Measurements from ENCODE around the gene THAP10.
"Not testable (repeated sequence)": the region's sequence is repeated elsewhere in the genome, so short reads cannot be mapped to it uniquely, and the experiment has no call there.

The THAP10 gene

GRCh38 chr15:70863450-70864218, 28.6 kb downstream of the THAP10 start:
- ChIA-PET CTCF (interaction anchor here (0.9 to 3.5 kb wide), 7 partner anchors 9 to 197 kb away, joined by 3 to 20 read pairs (median 4); no protein-coding TSS in a partner anchor), POLR2A (interaction anchor here (0.6 kb wide), 1 partner anchor 10 kb away, joined by 3 read pairs; the partner anchor contains the start of gene LARP6)

GRCh38 chr15:70859998-70860397, 32.2 kb downstream of the THAP10 start:
- ChIA-PET CTCF (interaction anchor here (1.3 to 1.6 kb wide), 3 partner anchors 13 to 48 kb away, joined by 5 to 8 read pairs (median 6); no protein-coding TSS in a partner anchor), POLR2A (interaction anchor here (1.4 kb wide), 1 partner anchor 10 kb away, joined by 4 read pairs; no protein-coding TSS in a partner anchor)
- DNase-seq (ENCODE audit: low read depth, low spot score) = no peak
- TF ChIP-seq, protein P1, sequence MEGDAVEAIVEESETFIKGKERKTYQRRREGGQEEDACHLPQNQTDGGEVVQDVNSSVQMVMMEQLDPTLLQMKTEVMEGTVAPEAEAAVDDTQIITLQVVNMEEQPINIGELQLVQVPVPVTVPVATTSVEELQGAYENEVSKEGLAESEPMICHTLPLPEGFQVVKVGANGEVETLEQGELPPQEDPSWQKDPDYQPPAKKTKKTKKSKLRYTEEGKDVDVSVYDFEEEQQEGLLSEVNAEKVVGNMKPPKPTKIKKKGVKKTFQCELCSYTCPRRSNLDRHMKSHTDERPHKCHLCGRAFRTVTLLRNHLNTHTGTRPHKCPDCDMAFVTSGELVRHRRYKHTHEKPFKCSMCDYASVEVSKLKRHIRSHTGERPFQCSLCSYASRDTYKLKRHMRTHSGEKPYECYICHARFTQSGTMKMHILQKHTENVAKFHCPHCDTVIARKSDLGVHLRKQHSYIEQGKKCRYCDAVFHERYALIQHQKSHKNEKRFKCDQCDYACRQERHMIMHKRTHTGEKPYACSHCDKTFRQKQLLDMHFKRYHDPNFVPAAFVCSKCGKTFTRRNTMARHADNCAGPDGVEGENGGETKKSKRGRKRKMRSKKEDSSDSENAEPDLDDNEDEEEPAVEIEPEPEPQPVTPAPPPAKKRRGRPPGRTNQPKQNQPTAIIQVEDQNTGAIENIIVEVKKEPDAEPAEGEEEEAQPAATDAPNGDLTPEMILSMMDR (IDR thresholded peaks at IDR 0.05; ENCODE audit: insufficient read depth, low read length, missing control alignments) = no peak
- H3K4me3 ChIP-seq (ENCODE audit: low read depth, low read length) = no peak overlapping the region

More at GRCh38 chr15:70863450-70864218, 28.6 kb downstream of the THAP10 start:
- no peak for DNase-seq (ENCODE audit: low read depth, low spot score)
- H3K4me3 ChIP-seq (ENCODE audit: low read depth, low read length) = no peak overlapping the region
- TF ChIP-seq, protein P1 (IDR thresholded peaks at IDR 0.05; ENCODE audit: insufficient read depth, low read length, missing control alignments) = no peak

DNA sequence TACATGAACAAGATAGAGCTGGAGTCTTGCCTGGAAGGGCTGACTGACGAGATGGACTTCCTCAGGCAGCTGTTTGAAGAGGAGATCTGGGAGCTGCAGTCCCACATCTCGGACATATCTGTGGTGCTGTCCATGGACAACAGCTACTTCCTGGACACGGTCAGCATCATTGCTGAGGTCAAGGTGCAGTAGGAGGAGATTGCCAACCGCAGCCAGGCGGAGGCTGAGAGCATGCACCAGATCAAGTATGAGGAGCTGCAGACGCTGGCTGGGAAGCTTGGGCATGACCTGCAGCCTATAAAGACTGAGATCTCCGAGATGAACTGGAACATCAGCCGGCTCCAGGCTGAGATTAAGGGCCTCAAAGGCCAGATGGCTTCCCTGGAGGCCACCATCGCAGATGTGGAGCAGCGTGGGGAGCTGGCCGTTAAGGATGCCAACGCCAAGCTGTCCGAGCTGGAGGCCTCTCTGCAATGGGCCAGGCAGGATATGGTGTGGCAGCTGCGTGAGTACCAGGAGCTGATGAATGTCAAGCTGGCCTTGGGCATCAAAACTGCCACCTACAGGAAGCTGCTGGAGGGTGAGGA, 32.8 kb downstream of the THAP10 start:
- ChIA-PET POLR2A (interaction anchor here (1.4 kb wide), 1 partner anchor 10 kb away, joined by 4 read pairs; no protein-coding TSS in a partner anchor), CTCF (interaction anchor here (1.3 to 1.6 kb wide), 3 partner anchors 14 to 48 kb away, joined by 5 to 8 read pairs (median 6); no protein-coding TSS in a partner anchor)
- TF ChIP-seq, protein P1 (IDR thresholded peaks at IDR 0.05; ENCODE audit: insufficient read depth, low read length, missing control alignments) = no peak
- DNase-seq (ENCODE audit: low read depth, low spot score) = no peak
- H3K4me3 ChIP-seq (ENCODE audit: low read depth, low read length) = no peak overlapping the region

- POLR2A ChIA-PET; H3K4me3 ChIP-seq (ENCODE audit: low read depth, low read length); DNase-seq (ENCODE audit: low read depth, low spot score): not testable (repeated sequence)
- CTCF ChIA-PET = interaction anchor here (1.3 to 1.6 kb wide), 4 partner anchors 11 to 47 kb away, joined by 4 to 8 read pairs (median 6); no protein-coding TSS in a partner anchor
These were observed 33.5 kb downstream of the THAP10 start for GRCh38 chr15:70858614-70859321.

GRCh38 chr15:70857562-70858285, 34.5 kb downstream of the THAP10 start:
- ChIA-PET POLR2A (interaction anchor here (0.6 to 1.9 kb wide), 4 partner anchors 17 to 144 kb away, joined by 3 to 7 read pairs (median 6); no protein-coding TSS in a partner anchor), CTCF (interaction anchor here (1.3 to 2.8 kb wide), 4 partner anchors 12 to 46 kb away, joined by 3 to 25 read pairs (median 7); no protein-coding TSS in a partner anchor)
- TF ChIP-seq, protein P1 (IDR thresholded peaks at IDR 0.05; ENCODE audit: insufficient read depth, low read length, missing control alignments) = no peak
- no peak overlapping the region for H3K4me3 ChIP-seq (ENCODE audit: low read depth, low read length)
- DNase-seq (ENCODE audit: low read depth, low spot score) = no peak

Measured in AG04449 (cell line).